Activated naive CD4-positive, alpha-beta T cell treated with Interleukin-2 at 50 U/mL for 16 hours (primary cell): Measurements from ENCODE around the gene NTRK1.

ENCODE experiments used
- DNase-seq: peaks from one replicate; pipeline ENCODE4 v3.0.0-alpha.2; 2020

The NTRK1 gene

DNA sequence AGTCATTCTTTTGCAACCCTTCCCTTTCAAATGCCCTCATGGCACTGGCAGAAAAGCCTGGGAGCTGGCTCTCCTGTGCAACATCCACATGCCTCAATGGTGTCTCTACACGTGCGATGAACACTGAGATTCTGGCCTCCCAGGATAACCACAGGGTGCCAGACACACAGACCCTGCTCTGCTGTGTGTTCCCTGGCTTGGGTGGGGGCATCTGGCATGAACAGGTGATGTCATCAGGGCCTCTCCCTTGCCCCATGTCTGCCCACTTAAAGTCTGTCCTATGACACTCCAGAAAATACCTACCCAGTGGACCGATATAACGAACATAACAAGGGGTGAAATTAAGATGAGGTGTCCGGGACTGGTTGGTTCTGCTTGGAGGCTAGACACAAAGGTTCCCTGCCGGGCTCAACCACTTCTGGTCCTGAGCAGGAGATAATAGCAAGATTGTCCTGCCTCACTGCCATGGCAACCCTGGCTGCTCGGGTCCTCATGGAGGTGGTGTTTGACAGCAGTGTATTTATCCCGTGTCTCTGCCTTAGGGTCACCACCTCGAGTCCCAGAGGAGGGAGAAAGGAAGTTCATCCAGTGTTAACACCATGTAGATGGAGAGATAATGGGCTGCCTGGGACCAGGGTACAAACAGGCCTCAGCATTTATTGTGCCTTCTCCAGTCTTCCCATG is 21.1 kb upstream of the NTRK1 start:
- DNase-seq, result no peak

DNA sequence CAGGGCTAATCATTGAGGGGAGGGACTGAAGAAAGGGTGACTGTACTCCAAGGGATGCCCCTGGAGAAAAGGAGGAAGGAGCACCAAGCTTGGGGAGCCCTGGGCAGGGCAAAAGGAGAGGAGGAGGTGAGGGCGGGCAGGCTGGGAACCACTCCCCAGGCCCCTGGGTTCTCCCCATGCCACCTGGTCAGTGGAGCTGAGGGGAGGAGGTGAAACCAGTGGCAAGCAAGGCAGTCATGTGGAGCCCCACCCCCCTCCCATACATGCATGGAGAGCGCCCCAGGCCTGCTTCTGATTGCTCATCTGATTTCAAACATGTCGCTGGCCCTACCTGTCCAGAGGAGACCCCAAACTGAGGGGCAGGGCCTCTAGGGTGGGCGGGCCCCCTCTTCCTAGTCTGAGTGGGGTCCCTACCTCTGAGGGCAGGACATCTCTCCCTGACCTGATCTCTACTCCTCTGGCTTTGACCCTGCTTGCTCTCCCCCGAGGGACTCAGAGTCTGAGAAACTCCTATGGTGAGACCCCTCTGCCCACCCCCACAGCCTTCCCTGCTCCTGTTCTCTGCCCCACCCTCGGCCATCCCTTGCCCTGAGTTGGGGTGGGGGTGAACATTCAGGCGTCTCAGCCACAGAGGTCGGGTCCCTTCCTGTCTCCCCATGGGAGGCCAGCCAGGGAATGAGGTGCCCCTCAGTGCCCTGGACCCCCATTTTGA is 20.3 kb upstream of the NTRK1 start:
- no peak for DNase-seq

DNA sequence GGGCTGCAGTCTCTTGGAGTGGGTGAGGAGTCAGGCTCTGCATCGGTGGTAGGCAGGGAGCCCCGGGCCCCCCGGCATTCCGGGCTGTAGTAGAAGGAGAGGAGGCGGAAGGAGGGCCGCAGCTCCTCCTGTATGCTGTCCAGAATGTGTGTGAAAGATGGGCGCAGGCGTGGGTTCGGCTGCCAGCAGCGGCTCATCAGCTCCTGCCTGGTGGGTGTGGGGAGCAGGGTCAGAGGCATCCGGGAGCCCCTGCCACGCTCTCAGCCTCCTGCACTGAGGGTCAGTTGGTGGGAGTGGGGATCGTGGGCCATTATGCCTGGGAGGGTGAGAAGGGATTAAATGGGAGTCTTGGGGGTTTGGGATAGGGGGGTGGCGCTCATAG is 19.8 kb upstream of the NTRK1 start:
- DNase-seq, result no peak

GRCh38 chr1:156841295-156841855 is 19.3 kb upstream of the NTRK1 start:
- DNase-seq, result no peak

- no peak for DNase-seq
Observed at GRCh38 chr1:156842618-156843300, 17.9 kb upstream of the NTRK1 start.

DNA sequence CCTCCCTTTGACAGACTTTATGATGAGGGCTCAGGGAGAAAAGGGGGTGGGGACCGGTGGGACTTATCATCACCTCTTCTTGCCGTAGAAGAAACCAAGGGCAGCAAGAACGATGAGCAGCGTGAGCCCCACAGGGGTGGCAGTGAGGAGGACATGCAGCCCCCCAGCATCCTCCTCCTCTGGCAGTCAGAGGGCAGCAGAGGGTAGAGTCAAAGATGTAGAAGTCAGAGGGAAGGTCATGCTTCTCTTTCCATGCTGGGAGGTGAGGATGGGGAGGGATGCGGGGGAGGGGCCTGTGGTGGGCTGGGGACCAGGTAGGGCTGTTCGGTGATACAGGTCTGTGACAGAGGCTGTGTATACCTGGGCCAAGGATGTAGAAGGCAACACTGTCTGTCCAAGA is 16.6 kb upstream of the NTRK1 start:
- no peak for DNase-seq

DNA sequence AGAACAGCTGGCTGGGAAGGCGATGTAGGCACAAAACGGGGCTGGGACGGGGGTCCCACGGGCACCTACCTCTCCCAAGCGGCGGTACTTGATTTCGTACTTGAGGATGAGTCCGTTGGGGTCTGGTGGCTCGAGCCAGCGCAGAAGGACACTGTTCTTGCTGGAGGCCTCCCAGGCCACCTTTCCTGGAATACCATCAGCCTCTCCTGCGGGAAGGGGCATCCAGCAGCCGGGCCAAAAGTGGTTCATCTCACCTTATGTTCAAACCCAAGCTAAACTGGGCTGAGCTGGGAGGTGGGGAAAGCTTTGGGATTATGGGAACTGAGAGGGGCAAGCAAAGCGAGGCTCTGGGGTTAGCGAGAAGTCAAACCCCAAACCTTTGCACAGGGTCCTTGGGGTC is 16.0 kb upstream of the NTRK1 start:
- no peak for DNase-seq

GRCh38 chr1:156845055-156845952 is 15.4 kb upstream of the NTRK1 start:
- peak; percentile 26 for DNase-seq

GRCh38 chr1:156845953-156846545 is 14.6 kb upstream of the NTRK1 start:
- DNase-seq, result no peak

- DNase-seq, result no peak
Observed at GRCh38 chr1:156846643-156847042, 14.0 kb upstream of the NTRK1 start.

GRCh38 chr1:156847591-156848460 is 12.8 kb upstream of the NTRK1 start:
- no peak for DNase-seq

GRCh38 chr1:156848461-156849150 is 12.1 kb upstream of the NTRK1 start:
- peak; percentile 57 for DNase-seq

DNA sequence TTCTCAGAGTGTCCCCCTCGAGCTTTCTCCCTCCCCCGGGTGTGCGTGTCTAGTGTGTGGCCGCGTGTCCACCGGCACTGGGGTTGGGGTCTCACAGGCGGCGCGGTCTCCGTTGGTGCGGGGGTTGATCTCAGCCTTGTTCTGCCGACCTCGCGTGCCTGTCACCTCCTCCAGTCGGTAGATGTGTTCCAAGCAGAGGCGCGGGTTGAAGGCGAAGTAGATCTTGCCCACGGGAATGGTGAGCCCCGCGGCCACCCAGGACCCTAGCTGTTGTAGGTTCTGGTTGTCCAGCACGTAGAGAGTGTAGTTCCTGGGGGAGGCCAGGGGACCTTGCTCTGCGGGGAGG is 11.5 kb upstream of the NTRK1 start:
- no peak for DNase-seq

GRCh38 chr1:156851779-156852417 is 8.8 kb upstream of the NTRK1 start:
- no peak for DNase-seq

DNA sequence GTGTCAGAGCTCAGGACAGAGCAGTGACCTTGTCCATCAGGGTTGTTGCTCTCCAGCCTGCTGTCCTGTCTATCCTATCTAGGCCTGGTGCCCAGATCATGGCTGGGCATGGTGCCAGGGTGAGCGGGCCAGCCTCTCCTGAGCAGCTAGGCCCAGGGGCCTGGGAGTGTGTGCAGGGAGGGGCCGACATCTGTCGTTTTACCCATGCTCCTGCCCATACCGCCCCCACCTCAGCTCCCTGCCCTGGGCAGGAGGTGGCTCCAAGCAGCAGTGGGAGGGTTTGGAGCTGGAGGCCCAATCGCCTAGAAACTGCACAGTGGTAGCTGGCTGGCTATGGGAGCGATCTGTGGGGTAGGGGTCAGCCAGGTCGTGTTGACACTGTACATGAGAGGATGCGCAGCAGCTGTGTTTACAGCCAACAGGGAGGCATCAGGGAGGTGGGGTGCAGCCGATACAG is 8.2 kb upstream of the NTRK1 start:
- DNase-seq, result no peak

DNA sequence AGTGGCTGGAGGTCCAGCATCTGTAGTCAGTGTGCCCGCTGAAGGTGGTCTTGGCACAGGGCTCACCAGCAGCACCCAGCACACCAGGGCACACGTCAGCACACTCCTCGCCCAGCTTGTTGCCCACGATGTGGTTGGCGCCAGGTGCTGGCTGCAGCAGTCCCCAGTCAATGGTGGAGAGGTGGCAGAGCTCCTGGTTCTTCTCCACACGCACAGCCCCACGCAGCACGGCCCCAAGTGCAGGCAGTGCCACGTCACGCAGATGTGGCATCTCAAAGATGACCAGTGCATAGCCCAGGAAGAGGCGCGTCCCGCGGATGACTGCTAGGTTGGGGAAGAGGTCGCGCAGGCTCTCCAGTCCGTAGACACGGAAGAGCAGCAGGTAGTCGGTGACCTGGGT is 6.9 kb upstream of the NTRK1 start:
- no peak for DNase-seq

DNA sequence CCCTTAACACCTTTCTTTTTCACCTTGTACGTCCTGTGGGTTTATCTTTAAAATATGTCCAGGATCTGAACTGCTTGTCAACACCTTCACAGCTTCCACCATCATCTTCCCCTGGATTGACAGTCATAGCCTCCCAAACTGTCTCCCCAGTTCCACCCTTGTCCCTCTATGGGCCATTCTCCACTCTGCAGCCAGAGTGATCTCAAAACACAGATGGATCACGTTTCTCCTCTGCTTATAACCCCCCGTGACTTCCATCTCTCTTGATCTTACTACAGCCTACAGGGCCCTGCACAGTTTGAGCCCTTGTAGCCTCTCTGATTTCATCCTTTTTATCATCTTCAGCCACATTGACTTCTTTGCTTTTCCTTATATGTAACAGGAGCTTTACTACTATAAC is 6.0 kb upstream of the NTRK1 start:
- no peak for DNase-seq

DNA sequence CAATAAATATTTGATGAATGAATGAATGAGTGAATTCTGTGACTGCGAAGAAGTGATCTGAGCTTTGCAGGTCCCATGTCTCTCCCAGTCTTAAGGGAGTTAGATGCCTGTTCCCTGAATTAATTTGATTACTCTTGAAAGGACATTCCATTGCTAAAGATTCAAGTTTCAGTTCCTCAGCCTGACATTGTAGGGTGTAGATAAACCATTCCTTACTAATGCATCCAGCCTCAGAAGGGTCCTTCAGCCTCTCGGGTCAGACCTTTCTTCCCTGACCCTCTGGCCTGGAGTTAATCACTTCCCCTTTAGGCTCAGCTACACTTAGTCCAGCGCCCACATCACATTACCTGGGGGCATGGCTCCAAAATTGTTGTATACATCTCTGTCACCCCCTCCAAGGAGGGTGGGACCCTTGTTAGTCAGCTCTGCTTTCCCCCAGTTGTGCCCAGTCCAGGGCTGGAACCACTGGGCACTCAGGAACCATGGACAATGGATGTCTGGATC is 4.3 kb upstream of the NTRK1 start:
- no peak for DNase-seq

GRCh38 chr1:156857532-156857931 is 3.1 kb upstream of the NTRK1 start:
- no peak for DNase-seq

DNA sequence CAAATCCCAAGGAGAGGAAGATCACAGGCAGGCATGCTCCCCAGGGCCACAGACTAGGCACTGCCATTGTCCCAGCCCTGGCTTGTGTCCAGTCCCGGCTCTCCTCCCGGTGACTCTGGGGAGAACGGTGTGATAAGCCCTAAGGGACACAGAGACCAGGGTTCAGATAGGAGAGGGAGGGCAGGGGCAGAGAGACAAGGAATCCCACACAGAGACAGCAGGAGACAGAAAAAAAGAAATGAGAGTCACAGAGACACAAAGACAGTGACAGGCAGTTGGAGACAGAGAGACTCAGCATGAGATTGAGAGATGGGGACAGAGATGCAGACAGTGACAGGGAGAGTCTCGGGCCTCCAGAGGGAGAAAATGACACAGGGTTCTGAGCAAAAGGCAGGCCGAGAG is 2.1 kb upstream of the NTRK1 start:
- DNase-seq, result no peak
